Measurements from ENCODE around the gene POLD3. TPM values are rescaled to one million over a fixed set of nuclear protein-coding genes. Genes with fewer than 3 reads are reported as not detected.

Gene POLD3
- total RNA-seq, 1 donor = 12.3 TPM

DNA sequence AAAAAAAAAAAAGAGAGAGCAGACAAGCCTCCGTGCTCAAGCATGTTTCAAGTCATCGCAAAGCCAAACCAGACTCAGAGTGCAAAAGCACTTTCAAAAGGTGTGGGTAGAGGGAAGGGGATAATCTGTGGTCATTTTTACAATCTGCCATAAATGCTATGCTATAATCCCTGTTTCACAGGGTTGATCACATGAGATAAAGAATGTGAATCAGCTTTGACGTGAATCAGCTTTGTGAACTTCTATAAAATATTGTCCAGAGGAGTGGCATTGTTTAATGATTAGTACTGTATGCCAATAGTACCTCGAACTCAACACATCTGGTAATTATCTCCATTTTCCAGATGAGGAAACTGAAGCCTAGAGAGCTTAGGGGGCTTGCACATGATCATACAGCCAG, 20.0 kb upstream of the POLD3 start:
- H3K9me3 ChIP-seq (ENCODE audit: low read depth, low read length) = no peaks in the 10 kb centered on the region
- H3K4me3 ChIP-seq (ENCODE audit: insufficient read depth, low read length) = no peak overlapping the region
- no peak for TF ChIP-seq CTCF (IDR thresholded peaks at IDR 0.05; ENCODE audit: extremely low read depth, low read depth, low read length)
- no peak overlapping the region for H3K27ac ChIP-seq (ENCODE audit: low read depth, low read length)
- H4K20me1 ChIP-seq (ENCODE audit: insufficient read depth, low read length) = no peaks in the 10 kb centered on the region
- H3K4me1 ChIP-seq (ENCODE audit: insufficient read depth, low read length) = no peaks in the 10 kb centered on the region
- H2AFZ ChIP-seq (ENCODE audit: low read length) = no peak overlapping the region
- peaks cover 3% of the 10 kb centered on the region for H3K27me3 ChIP-seq (ENCODE audit: insufficient read depth, low read length)
- no peaks in the 10 kb centered on the region for H3K36me3 ChIP-seq (ENCODE audit: insufficient read depth, low read length)
- H3K4me2 ChIP-seq (ENCODE audit: insufficient read depth, low read length) = no peak overlapping the region
- H3K79me2 ChIP-seq (ENCODE audit: insufficient read depth, low read length) = no peaks in the 10 kb centered on the region
- DNase-seq (ENCODE audit: insufficient read length, low spot score, missing footprints) = no peak

DNA sequence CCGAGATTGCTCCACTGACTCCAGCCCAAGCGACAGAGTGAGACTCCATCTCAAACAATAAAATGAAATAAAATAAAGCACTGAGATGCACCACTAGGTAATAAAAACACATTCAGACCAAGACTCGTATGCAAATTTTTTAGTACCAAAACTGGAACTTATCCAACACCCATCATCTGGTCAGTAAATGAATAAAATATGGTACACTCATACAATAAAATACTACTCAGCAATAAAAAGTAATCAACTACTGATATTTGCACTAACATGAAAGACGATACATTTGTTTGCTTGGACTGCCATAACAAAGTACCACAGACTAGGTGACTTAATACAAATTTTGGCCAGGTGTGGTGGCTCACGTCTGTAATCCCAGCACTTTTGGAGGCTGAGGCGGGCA, 17.8 kb upstream of the POLD3 start:
- no peaks in the 10 kb centered on the region for H3K4me1 ChIP-seq (ENCODE audit: insufficient read depth, low read length)
- H3K79me2 ChIP-seq (ENCODE audit: insufficient read depth, low read length) = no peaks in the 10 kb centered on the region
- no peaks in the 10 kb centered on the region for H4K20me1 ChIP-seq (ENCODE audit: insufficient read depth, low read length)
- no peak overlapping the region for H3K27ac ChIP-seq (ENCODE audit: low read depth, low read length)
- H3K4me2 ChIP-seq (ENCODE audit: insufficient read depth, low read length) = no peak overlapping the region
- H3K27me3 ChIP-seq (ENCODE audit: insufficient read depth, low read length) = peaks cover 3% of the 10 kb centered on the region
- no peaks in the 10 kb centered on the region for H3K36me3 ChIP-seq (ENCODE audit: insufficient read depth, low read length)
- DNase-seq (ENCODE audit: insufficient read length, low spot score, missing footprints) = no peak
- no peak overlapping the region for H2AFZ ChIP-seq (ENCODE audit: low read length)
- no peaks in the 10 kb centered on the region for H3K9me3 ChIP-seq (ENCODE audit: low read depth, low read length)
- no peak overlapping the region for H3K4me3 ChIP-seq (ENCODE audit: insufficient read depth, low read length)
- TF ChIP-seq CTCF (IDR thresholded peaks at IDR 0.05; ENCODE audit: extremely low read depth, low read depth, low read length) = no peak

DNA sequence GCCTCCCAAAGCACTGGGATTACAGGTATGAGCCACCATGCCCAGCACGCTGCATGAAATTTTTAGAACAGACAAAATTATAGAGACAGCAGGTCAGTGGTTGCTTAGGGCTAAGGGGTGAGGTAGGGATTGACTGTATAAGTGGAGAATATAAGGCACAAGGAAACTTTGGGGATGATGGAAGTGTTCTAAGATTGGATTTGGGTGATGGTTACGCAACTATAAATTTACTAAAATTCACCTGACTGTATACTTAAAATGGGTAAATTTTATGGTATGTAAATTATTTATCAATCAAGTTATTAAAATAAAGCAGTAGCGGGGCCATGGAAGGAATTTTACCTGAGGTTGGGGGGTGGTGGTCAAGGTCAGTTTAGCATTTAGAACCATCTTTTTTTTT, 16.4 kb upstream of the POLD3 start:
- peaks cover 3% of the 10 kb centered on the region for H3K27me3 ChIP-seq (ENCODE audit: insufficient read depth, low read length)
- no peak overlapping the region for H3K4me3 ChIP-seq (ENCODE audit: insufficient read depth, low read length)
- no peak for TF ChIP-seq CTCF (IDR thresholded peaks at IDR 0.05; ENCODE audit: extremely low read depth, low read depth, low read length)
- no peak overlapping the region for H3K4me2 ChIP-seq (ENCODE audit: insufficient read depth, low read length)
- H3K79me2 ChIP-seq (ENCODE audit: insufficient read depth, low read length) = no peaks in the 10 kb centered on the region
- no peaks in the 10 kb centered on the region for H3K36me3 ChIP-seq (ENCODE audit: insufficient read depth, low read length)
- H3K4me1 ChIP-seq (ENCODE audit: insufficient read depth, low read length) = no peaks in the 10 kb centered on the region
- H3K9me3 ChIP-seq (ENCODE audit: low read depth, low read length) = no peaks in the 10 kb centered on the region
- DNase-seq (ENCODE audit: insufficient read length, low spot score, missing footprints) = no peak
- no peak overlapping the region for H3K27ac ChIP-seq (ENCODE audit: low read depth, low read length)
- no peak overlapping the region for H2AFZ ChIP-seq (ENCODE audit: low read length)
- no peaks in the 10 kb centered on the region for H4K20me1 ChIP-seq (ENCODE audit: insufficient read depth, low read length)

- TF ChIP-seq CTCF (IDR thresholded peaks at IDR 0.05; ENCODE audit: extremely low read depth, low read depth, low read length) = no peak
- Histone ChIP-seq H3K4me1 (ENCODE audit: insufficient read depth, low read length) (no peaks in the 10 kb centered on the region), H2AFZ (ENCODE audit: low read length) (no peak overlapping the region), H3K9me3 (ENCODE audit: low read depth, low read length) (no peaks in the 10 kb centered on the region), H3K27me3 (ENCODE audit: insufficient read depth, low read length) (no peaks in the 10 kb centered on the region), H3K27ac (ENCODE audit: low read depth, low read length) (no peak overlapping the region), H3K36me3 (ENCODE audit: insufficient read depth, low read length) (no peaks in the 10 kb centered on the region), H3K4me3 (ENCODE audit: insufficient read depth, low read length) (no peak overlapping the region), H4K20me1 (ENCODE audit: insufficient read depth, low read length) (no peaks in the 10 kb centered on the region), H3K4me2 (ENCODE audit: insufficient read depth, low read length) (no peak overlapping the region), H3K79me2 (ENCODE audit: insufficient read depth, low read length) (no peaks in the 10 kb centered on the region)
- DNase-seq (ENCODE audit: insufficient read length, low spot score, missing footprints) = no peak
Observed at GRCh38 chr11:74577181-74577580, 15.2 kb upstream of the POLD3 start.
